GM12878 (cell line): ENCODE results near the gene DLG2. TPM values are rescaled to one million over a fixed set of nuclear protein-coding genes. Genes with fewer than 3 reads are reported as not detected.

Experiments used
- ATAC-seq: fragments of 200-7000 bp; cut with Tn5 transposase; 3 replicates; pipeline ENCODE4 v1.9.1; 2020; ENCODE audit warnings: mild to moderate bottlenecking, moderate library complexity
- BruUV-seq: library from RNA; stranded (reverse); fragments of 400-500 nt; replicated peaks from 2 replicates; lab custom pipeline; 2021; lab: Mats Ljungman, UMichigan
- CTCF ChIA-PET: fragments of 300-600 bp; sonication (Branson Sonifier 250); formaldehyde crosslinking; extraction: SDS; loops from one replicate; lab custom pipeline; 2021; ENCODE audit warnings: inconsistent platforms; lab: Yijun Ruan, JAX
- POLR2A ChIA-PET: fragments of 350-600 bp; formaldehyde crosslinking; extraction: SDS; loops from one replicate; lab custom pipeline; 2021; ENCODE audit warnings: inconsistent platforms; lab: Charles Lee
- RAD21 ChIA-PET: fragments of 300-600 bp; sonication (Branson Sonifier 250); formaldehyde crosslinking; loops from one replicate; lab custom pipeline; 2023; ENCODE audit warnings: antibody characterized with exemption; ENCODE audit not compliant: unreplicated experiment; lab: Charles Lee
- SMC1A ChIA-PET: fragments of 300-600 bp; sonication (Branson Sonifier 250); formaldehyde crosslinking; loops from one replicate; lab custom pipeline; 2023; ENCODE audit not compliant: unreplicated experiment, uncharacterized antibody; lab: Charles Lee
- DNase-seq: peaks from one replicate; pipeline ENCODE4 v3.0.0-alpha.2; 2011; ENCODE audit warnings: low read depth, low spot score
- FAIRE-seq: peaks from 3 replicates; lab custom pipeline; 2011; peaks lifted over from hg19 to GRCh38; lab: Jason Lieb, UNC
- H2AFZ ChIP-seq: 2 replicates; pipeline ENCODE4 v1.6.0; 2011; ENCODE audit warnings: low read depth, low read length, control low read depth; ENCODE audit not compliant: control insufficient read depth
- H3K27ac ChIP-seq: 2 replicates; pipeline ENCODE4 v1.5.1; 2011; ENCODE audit warnings: control low read depth; ENCODE audit not compliant: control insufficient read depth, insufficient read depth
- H3K27me3 ChIP-seq, 2 experiments: replicated peaks in 1 of 2; 2 replicates each; pipeline versions ENCODE4 v1.6.0 to v1.6.1; 2011; ENCODE audit warnings: low read length in 1 of 2; ENCODE audit not compliant: control insufficient read depth in 2 of 2, insufficient read depth in 2 of 2
- H3K36me3 ChIP-seq, 2 experiments: 2 replicates each; pipeline ENCODE4 v1.5.1; 2011; ENCODE audit warnings: low read length in 1 of 2; ENCODE audit not compliant: control insufficient read depth in 2 of 2, insufficient read depth in 2 of 2
- H3K4me1 ChIP-seq: 2 replicates; pipeline ENCODE4 v1.6.1; 2011; ENCODE audit warnings: mild to moderate bottlenecking, low read length, moderate library complexity, mixed read lengths; ENCODE audit not compliant: control insufficient read depth, insufficient read depth
- H3K4me2 ChIP-seq: 2 replicates; pipeline ENCODE4 v1.6.0; 2011; ENCODE audit warnings: control low read depth; ENCODE audit not compliant: control insufficient read depth, insufficient read depth
- H3K4me3 ChIP-seq: fragments of 200-600 bp; sonication (generic); 2 replicates; pipeline ENCODE4 v1.5.1; 2016
- H3K79me2 ChIP-seq: 2 replicates; pipeline ENCODE4 v1.6.0; 2011; ENCODE audit warnings: low read length; ENCODE audit not compliant: control insufficient read depth, insufficient read depth
- H3K9ac ChIP-seq: 2 replicates; pipeline ENCODE4 v1.8.0; 2011; ENCODE audit warnings: low read length, control low read depth, mixed read lengths; ENCODE audit not compliant: control insufficient read depth, insufficient read depth
- H3K9me3 ChIP-seq: replicated peaks from 3 replicates; pipeline ENCODE4 v1.5.1; 2011; ENCODE audit warnings: mild to moderate bottlenecking, low read length; ENCODE audit not compliant: control insufficient read depth, insufficient read depth
- H4K20me1 ChIP-seq: 2 replicates; pipeline ENCODE4 v1.6.0; 2011; ENCODE audit not compliant: control insufficient read depth, insufficient read depth
- BHLHE40 ChIP-seq, 2 experiments: fragments of 450-650 bp in 1 of 2; IDR thresholded peaks; 2 replicates each; pipeline ENCODE4 v1.6.1; 2011 to 2017; ENCODE audit warnings: low read depth in 2 of 2, borderline replicate concordance in 1 of 2, improper control_type of control experiment in 1 of 2, low read length in 1 of 2, mild to moderate bottlenecking in 1 of 2
- CUX1 ChIP-seq: IDR thresholded peaks from 2 replicates; pipeline ENCODE4 v1.6.1; 2012; ENCODE audit warnings: improper control_type of control experiment, low read depth, low read length; ENCODE audit not compliant: insufficient replicate concordance
- ETV6 ChIP-seq, 2 experiments: fragments of 450-650 bp in 1 of 2; IDR thresholded peaks in 1 of 2; conservative IDR thresholded peaks in 1 of 2; 2 replicates each; pipeline ENCODE4 v1.6.1; 2014; ENCODE audit warnings: antibody characterized with exemption in 1 of 2, borderline replicate concordance in 1 of 2, low read depth in 1 of 2, mild to moderate bottlenecking in 1 of 2, moderate library complexity in 1 of 2
- FOS ChIP-seq: IDR thresholded peaks from 3 replicates; pipeline ENCODE4 v1.6.1; 2011; ENCODE audit warnings: borderline replicate concordance; ENCODE audit not compliant: insufficient read length; ENCODE audit errors: extremely low read depth
- HDAC2 ChIP-seq: fragments of 200-600 bp; sonication (generic); IDR thresholded peaks from 2 replicates; pipeline ENCODE4 v1.6.1; 2017
- LARP7 ChIP-seq: fragments of 450-650 bp; IDR thresholded peaks from 2 replicates; pipeline ENCODE4 v1.6.1; 2017; ENCODE audit warnings: mild to moderate bottlenecking
- MYC ChIP-seq: IDR thresholded peaks from 2 replicates; pipeline ENCODE4 v1.6.1; 2011; ENCODE audit warnings: mild to moderate bottlenecking, low read length, moderate library complexity, inconsistent platforms; ENCODE audit not compliant: insufficient read depth, insufficient replicate concordance, insufficient read length, severe bottlenecking
- NFXL1 ChIP-seq: fragments of 450-650 bp; IDR thresholded peaks from 2 replicates; pipeline ENCODE4 v1.6.1; 2017; ENCODE audit warnings: antibody characterized with exemption, mild to moderate bottlenecking, borderline replicate concordance
- NFYA ChIP-seq: IDR thresholded peaks from 2 replicates; pipeline ENCODE4 v1.6.1; 2011; ENCODE audit warnings: low read depth, mild to moderate bottlenecking, low read length, improper control_type of control experiment, borderline replicate concordance
- NR2C1 ChIP-seq: fragments of 450-650 bp; IDR thresholded peaks from 2 replicates; pipeline ENCODE4 v1.6.1; 2017; ENCODE audit warnings: antibody characterized with exemption, mild to moderate bottlenecking, moderate library complexity
- NR2C2 ChIP-seq: IDR thresholded peaks from 2 replicates; pipeline ENCODE4 v1.6.1; 2011; ENCODE audit warnings: borderline replicate concordance, low read depth; ENCODE audit not compliant: control insufficient read depth, insufficient read length
- PKNOX1 ChIP-seq: fragments of 450-650 bp; IDR thresholded peaks from 2 replicates; pipeline ENCODE4 v1.6.1; 2016; ENCODE audit warnings: mild to moderate bottlenecking
- POLR2AphosphoS5 ChIP-seq: IDR thresholded peaks from 2 replicates; pipeline ENCODE4 v1.6.1; 2011; ENCODE audit warnings: mild to moderate bottlenecking, low read length, inconsistent platforms
- SIX5 ChIP-seq: IDR thresholded peaks from 2 replicates; pipeline ENCODE4 v1.6.1; 2011; ENCODE audit warnings: mild to moderate bottlenecking, low read depth, low read length, moderate library complexity; ENCODE audit not compliant: severe bottlenecking
- SMAD5 ChIP-seq: IDR thresholded peaks from 2 replicates; pipeline ENCODE4 v1.6.1; 2016; ENCODE audit warnings: antibody characterized with exemption, low read depth
- SREBF2 ChIP-seq: IDR thresholded peaks from 2 replicates; pipeline ENCODE4 v1.6.1; 2012; ENCODE audit warnings: mild to moderate bottlenecking, low read length
- SRF ChIP-seq, 2 experiments: IDR thresholded peaks; 2 replicates each; pipeline ENCODE4 v1.6.1; 2011; ENCODE audit warnings: low read depth in 2 of 2, low read length in 2 of 2, mild to moderate bottlenecking in 1 of 2, moderate library complexity in 1 of 2
- TCF3 ChIP-seq: IDR thresholded peaks from 2 replicates; pipeline ENCODE4 v1.6.1; 2012; ENCODE audit warnings: low read depth, mild to moderate bottlenecking, low read length, borderline replicate concordance; ENCODE audit not compliant: insufficient read depth
- TCF7 ChIP-seq: IDR thresholded peaks from 2 replicates; pipeline ENCODE4 v1.6.1; 2014; ENCODE audit warnings: antibody characterized with exemption, borderline replicate concordance
- ZNF274 ChIP-seq: IDR thresholded peaks from one replicate; pipeline ENCODE4 v1.8.0; 2011; ENCODE audit not compliant: insufficient read length, insufficient read depth
- whole genome bisulfite sequencing: methylation state at CpG from one replicate; pipeline ENCODE4 v1.1.6; 2016; ENCODE audit warnings: low lambda C conversion rate; ENCODE audit not compliant: insufficient replicate concordance, insufficient coverage; ENCODE audit errors: missing lambda C conversion rate; 5-methylcytosine and 5-hydroxymethylcytosine counted together
- in situ Hi-C: fragments of 300-500 bp; cut with MboI; formaldehyde crosslinking; loops from 9 replicates; pipeline ENCODE4 v1.14.3; 2018; ENCODE audit warnings: mixed read lengths
- intact Hi-C: fragments of 100-400 bp; cut with micrococcal nuclease; formaldehyde crosslinking; loops from one replicate; pipeline ENCODE4 v1.14.2; 2022; ENCODE audit not compliant: unreplicated experiment
- polyA plus RNA-seq, 11 experiments: library from polyadenylated mRNA; depleted of rRNA in 4 of 11; unstranded in 6 of 11; stranded (reverse) in 5 of 11; fragments of >200 nt; fragmentation: Nextera tagmentation in 4 of 11; fragmentation: Illumina TruSeq in 1 of 11; extraction: Ambion mirVana in 4 of 11; extraction: Trizol in 1 of 11; gene quantifications; 1 replicate in 1 of 11; 2 replicates in 10 of 11; pipeline versions ENCODE4 v1.2.1 to v1.2.3, GENCODE V29; 2011 to 2016; ENCODE audit warnings: inconsistent platforms in 2 of 11, missing spikeins in 2 of 11, low read depth in 1 of 11
- total RNA-seq, 4 experiments: library from RNA; depleted of rRNA in 3 of 4; stranded (reverse); fragments of >200 nt in 3 of 4; fragmentation: Illumina TruSeq in 1 of 4; extraction: Trizol in 1 of 4; gene quantifications; 2 replicates each; pipeline versions ENCODE4 v1.2.1 to v1.2.3, GENCODE V29; 2013 to 2021

DLG2 gene
- total and polyA plus RNA-seq, 10 of the 15 experiments (the other 5 are each of a cell fraction or from before 2014, with no cell fraction given), result 0.09 to 0.98 (median 0.35) TPM

- in situ Hi-C loops, result loop anchor here (10.0 kb wide), 1 partner anchor 797 kb away; no protein-coding TSS in a partner anchor
- no peak for FAIRE-seq
- BruUV-seq, result no TSS peak
Observed at GRCh38 chr11:84788220-84788619, 838.9 kb downstream of the DLG2 start.

More at GRCh38 chr11:84788220-84788619, 838.9 kb downstream of the DLG2 start:
- Histone ChIP-seq H3K36me3 (no peaks in the 10 kb centered on the region), H3K79me2 (no peaks in the 10 kb centered on the region), H4K20me1 (no peaks in the 10 kb centered on the region), H3K27ac (no peak overlapping the region), H2AFZ (no peak overlapping the region), H3K4me1 (no peaks in the 10 kb centered on the region), H3K4me2 (no peak overlapping the region), H3K9me3 (no peaks in the 10 kb centered on the region), H3K4me3 (no peak overlapping the region), H3K27me3 (no peaks in the 10 kb centered on the region), H3K9ac (no peak overlapping the region)
- ChIA-PET SMC1A (interaction anchor here (0.7 kb wide), 1 partner anchor 452 kb away, joined by 3 read pairs; no protein-coding TSS in a partner anchor), CTCF (no interaction called here), RAD21 (no interaction called here), POLR2A (no interaction called here)
- 32% methylated on average over 4 of the region's 4 CpGs for WGBS
- intact Hi-C loops, result loop anchor here (10.0 kb wide), 1 partner anchor 387 kb away; no protein-coding TSS in a partner anchor
- DNase-seq, result no peak
- no peak for TF ChIP-seq ETV6 (conservative IDR thresholded peaks at IDR 0.05 in 1 of 2, IDR thresholded peaks at IDR 0.05 in 1 of 2; ENCODE audit: borderline replicate concordance in 1 of 2, low read depth in 1 of 2)
- no peak for TF ChIP-seq SMAD5
- TF ChIP-seq PKNOX1, result no peak
- TF ChIP-seq HDAC2, result no peak
- no peak for TF ChIP-seq SRF (IDR thresholded peaks at IDR 0.05; ENCODE audit: low read depth in 2 of 2, low read length in 2 of 2)
- no peak for TF ChIP-seq NR2C1
- no peak for TF ChIP-seq TCF7
- TF ChIP-seq NFXL1, result no peak
- TF ChIP-seq SREBF2, result no peak
- no peak for TF ChIP-seq FOS
- no peak for TF ChIP-seq SIX5
- TF ChIP-seq TCF3, result no peak
- TF ChIP-seq MYC, result no peak
- no peak for TF ChIP-seq BHLHE40 (IDR thresholded peaks at IDR 0.05; ENCODE audit: borderline replicate concordance in 1 of 2, low read depth in 2 of 2, low read length in 1 of 2)
- no peak for TF ChIP-seq POLR2AphosphoS5
- no peak for TF ChIP-seq NFYA
- no peak for TF ChIP-seq LARP7
- no peak for TF ChIP-seq NR2C2
- no peak for TF ChIP-seq CUX1
- no peak for TF ChIP-seq ZNF274
- no peak for ATAC-seq
